Measurements from ENCODE around the gene MORN3.

DNA sequence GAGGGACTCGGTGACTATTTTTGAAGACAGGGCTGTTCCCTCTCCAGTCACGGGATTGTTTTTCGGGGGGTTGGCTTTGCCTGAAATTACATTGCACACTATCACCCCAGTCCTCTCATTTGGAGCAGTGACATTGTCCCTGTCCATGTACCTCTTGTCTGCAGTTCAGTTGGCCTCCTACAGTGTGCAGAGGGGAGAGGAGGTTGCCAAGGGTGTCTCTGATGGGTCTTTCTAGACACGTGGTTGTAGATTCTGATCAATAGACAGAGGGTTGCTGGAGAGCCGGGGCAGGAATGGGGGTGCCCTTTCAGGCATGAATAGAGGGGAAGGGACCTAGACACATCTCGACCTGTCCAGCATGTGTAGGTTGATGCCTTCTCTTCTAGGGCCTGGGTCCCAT, 44.3 kb upstream of the MORN3 start:
- TF ChIP-seq PAX8 (IDR thresholded peaks at IDR 0.05) (no peak), ZNF384 (IDR thresholded peaks at IDR 0.05; ENCODE audit: borderline replicate concordance, low read depth, low read length) (no peak), SIN3A (IDR thresholded peaks at IDR 0.05; ENCODE audit: low read depth, low read length) (no peak), FOXM1 (IDR thresholded peaks at IDR 0.05; ENCODE audit: low read depth, low read length) (no peak), RAD21 (IDR thresholded peaks at IDR 0.05; ENCODE audit: insufficient read depth, low read depth, low read length) (no peak), SMC3 (IDR thresholded peaks at IDR 0.05; ENCODE audit: borderline replicate concordance, low read length) (no peak), NFIC (IDR thresholded peaks at IDR 0.05; ENCODE audit: low read depth, low read length) (no peak), TCF7 (IDR thresholded peaks at IDR 0.05; ENCODE audit: borderline replicate concordance) (no peak), CEBPB (IDR thresholded peaks at IDR 0.05; ENCODE audit: borderline replicate concordance in 1 of 2, low read depth in 2 of 2, low read length in 2 of 2) (no peak), TAF1 (IDR thresholded peaks at IDR 0.05; ENCODE audit: borderline replicate concordance, low read depth, low read length) (no peak)
- TF ChIP-seq, protein P1, sequence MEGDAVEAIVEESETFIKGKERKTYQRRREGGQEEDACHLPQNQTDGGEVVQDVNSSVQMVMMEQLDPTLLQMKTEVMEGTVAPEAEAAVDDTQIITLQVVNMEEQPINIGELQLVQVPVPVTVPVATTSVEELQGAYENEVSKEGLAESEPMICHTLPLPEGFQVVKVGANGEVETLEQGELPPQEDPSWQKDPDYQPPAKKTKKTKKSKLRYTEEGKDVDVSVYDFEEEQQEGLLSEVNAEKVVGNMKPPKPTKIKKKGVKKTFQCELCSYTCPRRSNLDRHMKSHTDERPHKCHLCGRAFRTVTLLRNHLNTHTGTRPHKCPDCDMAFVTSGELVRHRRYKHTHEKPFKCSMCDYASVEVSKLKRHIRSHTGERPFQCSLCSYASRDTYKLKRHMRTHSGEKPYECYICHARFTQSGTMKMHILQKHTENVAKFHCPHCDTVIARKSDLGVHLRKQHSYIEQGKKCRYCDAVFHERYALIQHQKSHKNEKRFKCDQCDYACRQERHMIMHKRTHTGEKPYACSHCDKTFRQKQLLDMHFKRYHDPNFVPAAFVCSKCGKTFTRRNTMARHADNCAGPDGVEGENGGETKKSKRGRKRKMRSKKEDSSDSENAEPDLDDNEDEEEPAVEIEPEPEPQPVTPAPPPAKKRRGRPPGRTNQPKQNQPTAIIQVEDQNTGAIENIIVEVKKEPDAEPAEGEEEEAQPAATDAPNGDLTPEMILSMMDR (IDR thresholded peaks at IDR 0.05 in 2 of 3, conservative IDR thresholded peaks at IDR 0.05 in 1 of 3; ENCODE audit: control insufficient read depth in 2 of 3, extremely low read depth in 1 of 3, insufficient read depth in 1 of 3, low read depth in 3 of 3, low read length in 3 of 3) = no peak
- TF ChIP-seq, protein P2, sequence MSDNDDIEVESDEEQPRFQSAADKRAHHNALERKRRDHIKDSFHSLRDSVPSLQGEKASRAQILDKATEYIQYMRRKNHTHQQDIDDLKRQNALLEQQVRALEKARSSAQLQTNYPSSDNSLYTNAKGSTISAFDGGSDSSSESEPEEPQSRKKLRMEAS (IDR thresholded peaks at IDR 0.05; ENCODE audit: low read depth, low read length) = no peak
